ENCODE data around the gene SCG5. TPM values are rescaled to one million over a fixed set of nuclear protein-coding genes. Genes with fewer than 3 reads are reported as not detected.
A peak's percentile ranks its signal among the peaks of the same experiment; 100 is the strongest.

SCG5 gene
- total RNA-seq, 1 donor from 2014 or later, result 12.1 TPM

- Histone ChIP-seq H3K36me3 (ENCODE audit: insufficient read depth, low read length) (peaks cover 33% of the 10 kb centered on the region), H2AFZ (ENCODE audit: low read depth, low read length) (no peak overlapping the region), H4K20me1 (ENCODE audit: insufficient read depth, low read length) (peaks cover 32% of the 10 kb centered on the region), H3K4me2 (ENCODE audit: low read length) (no peak overlapping the region), H3K9me3 (ENCODE audit: insufficient read depth, low read depth, low read length) (no peaks in the 10 kb centered on the region), H3K27me3 (ENCODE audit: insufficient read depth, low read length) (no peaks in the 10 kb centered on the region), H3K4me3 (ENCODE audit: insufficient read depth, low read depth, low read length) (no peak overlapping the region), H3K9ac (ENCODE audit: low read length) (peak overlapping the region; percentile 1), H3K4me1 (ENCODE audit: insufficient read depth, low read length) (peaks cover 23% of the 10 kb centered on the region), H3K27ac (ENCODE audit: low read depth, low read length) (no peak overlapping the region), H3K79me2 (ENCODE audit: insufficient read depth, low read length) (peaks cover 37% of the 10 kb centered on the region)
- peak; percentile 70 for DNase-seq (ENCODE audit: low read depth)
- no peak overlapping the region for H3K4me3 Mint-ChIP-seq (ENCODE audit: unreplicated experiment)
- no peak overlapping the region for H3K27ac Mint-ChIP-seq (ENCODE audit: unreplicated experiment)
- TF ChIP-seq EZH2 (IDR thresholded peaks at IDR 0.05; ENCODE audit: insufficient read depth, low read length) (no peak), CTCF (IDR thresholded peaks at IDR 0.05; ENCODE audit: insufficient read depth, low read depth, low read length) (no peak)
- peaks cover 8% of the 10 kb centered on the region for H3K36me3 Mint-ChIP-seq (ENCODE audit: low read depth, unreplicated experiment)
- peaks cover 3% of the 10 kb centered on the region for H3K9me3 Mint-ChIP-seq (ENCODE audit: unreplicated experiment)
- FAIRE-seq, result peak; percentile 75
- peaks cover 12% of the 10 kb centered on the region for H3K4me1 Mint-ChIP-seq (ENCODE audit: low read depth, unreplicated experiment)
- no peaks in the 10 kb centered on the region for H3K27me3 Mint-ChIP-seq (ENCODE audit: low read depth, unreplicated experiment)
Measured at GRCh38 chr15:32733281-32733680, 91.8 kb downstream of the SCG5 start.

GRCh38 chr15:32735989-32736700, 94.6 kb downstream of the SCG5 start:
- Histone ChIP-seq H3K79me2 (ENCODE audit: insufficient read depth, low read length) (peaks cover 10% of the 10 kb centered on the region), H4K20me1 (ENCODE audit: insufficient read depth, low read length) (peaks cover 21% of the 10 kb centered on the region), H3K27ac (ENCODE audit: low read depth, low read length) (no peak overlapping the region), H3K4me1 (ENCODE audit: insufficient read depth, low read length) (peaks cover 6% of the 10 kb centered on the region), H3K36me3 (ENCODE audit: insufficient read depth, low read length) (peaks cover 30% of the 10 kb centered on the region), H3K27me3 (ENCODE audit: insufficient read depth, low read length) (no peaks in the 10 kb centered on the region), H2AFZ (ENCODE audit: low read depth, low read length) (no peak overlapping the region), H3K9ac (ENCODE audit: low read length) (no peak overlapping the region), H3K4me3 (ENCODE audit: insufficient read depth, low read depth, low read length) (no peak overlapping the region), H3K4me2 (ENCODE audit: low read length) (no peak overlapping the region), H3K9me3 (ENCODE audit: insufficient read depth, low read depth, low read length) (no peaks in the 10 kb centered on the region)
- Mint-ChIP-seq H3K4me1 (ENCODE audit: low read depth, unreplicated experiment) (peaks cover 2% of the 10 kb centered on the region), H3K9me3 (ENCODE audit: unreplicated experiment) (peaks cover 5% of the 10 kb centered on the region), H3K27ac (ENCODE audit: unreplicated experiment) (no peak overlapping the region), H3K4me3 (ENCODE audit: unreplicated experiment) (no peak overlapping the region), H3K27me3 (ENCODE audit: low read depth, unreplicated experiment) (no peaks in the 10 kb centered on the region), H3K36me3 (ENCODE audit: low read depth, unreplicated experiment) (peaks cover 5% of the 10 kb centered on the region)
- DNase-seq (ENCODE audit: low read depth), result no peak
- FAIRE-seq, result no peak
- TF ChIP-seq EZH2 (IDR thresholded peaks at IDR 0.05; ENCODE audit: insufficient read depth, low read length) (no peak), CTCF (IDR thresholded peaks at IDR 0.05; ENCODE audit: insufficient read depth, low read depth, low read length) (no peak)

GRCh38 chr15:32736701-32737061, 95.2 kb downstream of the SCG5 start:
- Histone ChIP-seq H3K4me2 (ENCODE audit: low read length) (no peak overlapping the region), H4K20me1 (ENCODE audit: insufficient read depth, low read length) (peaks cover 17% of the 10 kb centered on the region), H3K27ac (ENCODE audit: low read depth, low read length) (no peak overlapping the region), H3K79me2 (ENCODE audit: insufficient read depth, low read length) (peaks cover 5% of the 10 kb centered on the region), H3K27me3 (ENCODE audit: insufficient read depth, low read length) (no peaks in the 10 kb centered on the region), H3K4me3 (ENCODE audit: insufficient read depth, low read depth, low read length) (no peak overlapping the region), H3K9ac (ENCODE audit: low read length) (no peak overlapping the region), H3K36me3 (ENCODE audit: insufficient read depth, low read length) (peaks cover 25% of the 10 kb centered on the region), H3K4me1 (ENCODE audit: insufficient read depth, low read length) (peaks cover 4% of the 10 kb centered on the region), H3K9me3 (ENCODE audit: insufficient read depth, low read depth, low read length) (no peaks in the 10 kb centered on the region), H2AFZ (ENCODE audit: low read depth, low read length) (no peak overlapping the region)
- Mint-ChIP-seq H3K9me3 (ENCODE audit: unreplicated experiment) (peaks cover 5% of the 10 kb centered on the region), H3K4me3 (ENCODE audit: unreplicated experiment) (no peak overlapping the region), H3K4me1 (ENCODE audit: low read depth, unreplicated experiment) (peaks cover 2% of the 10 kb centered on the region), H3K36me3 (ENCODE audit: low read depth, unreplicated experiment) (peaks cover 5% of the 10 kb centered on the region), H3K27me3 (ENCODE audit: low read depth, unreplicated experiment) (no peaks in the 10 kb centered on the region), H3K27ac (ENCODE audit: unreplicated experiment) (no peak overlapping the region)
- no peak for FAIRE-seq
- no peak for DNase-seq (ENCODE audit: low read depth)
- no peak for TF ChIP-seq CTCF (IDR thresholded peaks at IDR 0.05; ENCODE audit: insufficient read depth, low read depth, low read length)
- TF ChIP-seq EZH2 (IDR thresholded peaks at IDR 0.05; ENCODE audit: insufficient read depth, low read length), result no peak

All from astrocyte (in vitro differentiated cells and primary cell).